Tibial nerve (tissue), 4 donors: ENCODE results near the gene RAB11FIP2. TPM values are rescaled to one million over a fixed set of nuclear protein-coding genes. Genes with fewer than 3 reads are reported as not detected.
"Not testable (repeated sequence)": the region's sequence is repeated elsewhere in the genome, so short reads cannot be mapped to it uniquely, and the experiment has no call there.

Experiments used
- DNase-seq, 2 donors: peaks; one replicate each; pipeline ENCODE4 v3.0.0-alpha.2; 2019; ENCODE audit warnings: low spot score in 2 of 2
- H3K27ac ChIP-seq, 4 donors: fragments of 200-600 bp; sonication (generic) in 3 of 4; one replicate each; pipeline ENCODE4 v1.5.1; 2017 to 2019; ENCODE audit warnings: mild to moderate bottlenecking in 1 of 4
- H3K27me3 ChIP-seq, 2 donors: fragments of 200-600 bp; sonication (generic) in 1 of 2; one replicate each; pipeline versions ENCODE4 v1.5.1 to v1.6.0; 2017 to 2019
- H3K36me3 ChIP-seq, 3 donors: fragments of 200-600 bp; sonication (generic); one replicate each; pipeline ENCODE4 v1.5.1; 2018 to 2019
- H3K4me1 ChIP-seq, 4 donors: fragments of 200-600 bp; sonication (generic) in 3 of 4; one replicate each; pipeline ENCODE4 v1.5.1; 2017 to 2019
- H3K4me3 ChIP-seq, 4 donors: fragments of 200-600 bp; sonication (generic) in 3 of 4; one replicate each; pipeline ENCODE4 v1.5.1; 2017 to 2019; ENCODE audit warnings: mild to moderate bottlenecking in 1 of 4, moderate library complexity in 1 of 4
- H3K9me3 ChIP-seq, 4 donors: fragments of 200-600 bp; sonication (generic) in 3 of 4; one replicate each; pipeline ENCODE4 v1.5.1; 2017 to 2019
- EP300 ChIP-seq, 2 donors: sonication (generic); formaldehyde crosslinking; IDR thresholded peaks; one replicate each; pipeline ENCODE4 v1.6.1; 2017; ENCODE audit warnings: antibody characterized with exemption in 2 of 2, mild to moderate bottlenecking in 1 of 2
- POLR2A ChIP-seq, 2 donors: fragments of 450-650 bp; IDR thresholded peaks; one replicate each; pipeline ENCODE4 v1.6.1; 2017; ENCODE audit warnings: antibody characterized with exemption in 2 of 2, mild to moderate bottlenecking in 2 of 2, moderate library complexity in 2 of 2
- WGBS, 2 donors: methylation state at CpG; one replicate each; pipeline ENCODE4 v1.1.5; 2018; 5-methylcytosine and 5-hydroxymethylcytosine counted together
- total RNA-seq, 4 donors: library from RNA; depleted of rRNA; stranded (reverse); fragments of >200 nt; gene quantifications; one replicate each; pipeline ENCODE4 v1.1.0, GENCODE V29; 2016
- TF ChIP-seq, protein P1 (sequence below), 5 experiments: fragments of 200-600 bp in 3 of 5; fragments of 450-650 bp in 2 of 5; sonication (generic) in 3 of 5; IDR thresholded peaks; one replicate each; pipeline ENCODE4 v1.5.1; 2016 to 2019; ENCODE audit warnings: antibody characterized with exemption in 5 of 5, mild to moderate bottlenecking in 3 of 5, moderate library complexity in 2 of 5

The RAB11FIP2 gene
- total RNA-seq, 4 donors from 2014 or later = 21.3 to 35.5 (median 30.0) TPM

DNA sequence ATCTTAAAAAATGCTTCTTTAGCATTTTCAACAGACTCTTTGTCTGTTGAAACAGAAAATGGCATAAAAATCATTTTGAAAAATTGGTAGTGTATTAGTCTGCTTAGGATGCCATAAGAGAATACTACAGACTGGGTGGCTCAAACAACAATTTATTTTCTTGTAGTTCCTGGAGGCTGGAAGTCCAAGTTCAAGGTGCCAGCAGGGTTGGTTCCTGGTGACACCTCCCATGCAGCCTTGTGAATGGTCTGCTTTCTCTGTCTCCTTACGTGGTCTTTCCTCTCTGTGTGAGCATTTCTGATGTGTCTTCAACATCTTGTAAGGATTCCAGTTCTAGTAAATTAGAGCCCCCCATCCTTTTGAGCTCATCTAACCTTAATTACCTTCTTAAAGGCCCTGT, 26.1 kb upstream of the RAB11FIP2 start:
- no peaks in the 10 kb centered on the region for H3K27me3 ChIP-seq
- TF ChIP-seq, protein P1, sequence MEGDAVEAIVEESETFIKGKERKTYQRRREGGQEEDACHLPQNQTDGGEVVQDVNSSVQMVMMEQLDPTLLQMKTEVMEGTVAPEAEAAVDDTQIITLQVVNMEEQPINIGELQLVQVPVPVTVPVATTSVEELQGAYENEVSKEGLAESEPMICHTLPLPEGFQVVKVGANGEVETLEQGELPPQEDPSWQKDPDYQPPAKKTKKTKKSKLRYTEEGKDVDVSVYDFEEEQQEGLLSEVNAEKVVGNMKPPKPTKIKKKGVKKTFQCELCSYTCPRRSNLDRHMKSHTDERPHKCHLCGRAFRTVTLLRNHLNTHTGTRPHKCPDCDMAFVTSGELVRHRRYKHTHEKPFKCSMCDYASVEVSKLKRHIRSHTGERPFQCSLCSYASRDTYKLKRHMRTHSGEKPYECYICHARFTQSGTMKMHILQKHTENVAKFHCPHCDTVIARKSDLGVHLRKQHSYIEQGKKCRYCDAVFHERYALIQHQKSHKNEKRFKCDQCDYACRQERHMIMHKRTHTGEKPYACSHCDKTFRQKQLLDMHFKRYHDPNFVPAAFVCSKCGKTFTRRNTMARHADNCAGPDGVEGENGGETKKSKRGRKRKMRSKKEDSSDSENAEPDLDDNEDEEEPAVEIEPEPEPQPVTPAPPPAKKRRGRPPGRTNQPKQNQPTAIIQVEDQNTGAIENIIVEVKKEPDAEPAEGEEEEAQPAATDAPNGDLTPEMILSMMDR (IDR thresholded peaks at IDR 0.05) = no peak
- TF ChIP-seq EP300 (IDR thresholded peaks at IDR 0.05) = no peak
- no peak for TF ChIP-seq POLR2A (IDR thresholded peaks at IDR 0.05)
- 92 to 100% methylated on average over 1 of the region's 1 CpG for WGBS, 2 donors
- no peaks in the 10 kb centered on the region for H3K36me3 ChIP-seq
- H3K4me3 ChIP-seq = no peak overlapping the region
- no peak for DNase-seq
- H3K9me3 ChIP-seq = no peaks in the 10 kb centered on the region
- no peaks in the 10 kb centered on the region for H3K4me1 ChIP-seq
- H3K27ac ChIP-seq = no peak overlapping the region

DNA sequence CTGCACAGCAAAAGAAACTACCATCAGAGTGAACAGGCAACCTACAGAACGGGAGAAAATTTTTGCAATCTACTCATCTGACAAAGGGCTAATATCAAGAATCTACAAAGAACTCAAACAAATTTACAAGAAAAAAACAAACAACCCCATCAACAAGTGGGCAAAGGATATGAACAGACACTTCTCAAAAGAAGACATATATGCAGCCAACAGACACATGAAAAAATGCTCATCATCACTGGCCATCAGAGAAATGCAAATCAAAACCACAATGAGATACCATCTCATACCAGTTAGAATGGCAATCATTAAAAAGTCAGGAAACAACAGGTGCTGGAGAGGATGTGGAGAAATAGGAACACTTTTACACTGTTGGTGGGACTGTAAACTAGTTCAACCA, 20.6 kb upstream of the RAB11FIP2 start:
- H3K36me3 ChIP-seq, DNase-seq, H3K27me3 ChIP-seq, H3K27ac ChIP-seq, H3K9me3 ChIP-seq, H3K4me1 ChIP-seq, H3K4me3 ChIP-seq: not testable (repeated sequence)
- WGBS, 2 donors = 88 to 100% methylated on average over 1 of the region's 1 CpG

DNA sequence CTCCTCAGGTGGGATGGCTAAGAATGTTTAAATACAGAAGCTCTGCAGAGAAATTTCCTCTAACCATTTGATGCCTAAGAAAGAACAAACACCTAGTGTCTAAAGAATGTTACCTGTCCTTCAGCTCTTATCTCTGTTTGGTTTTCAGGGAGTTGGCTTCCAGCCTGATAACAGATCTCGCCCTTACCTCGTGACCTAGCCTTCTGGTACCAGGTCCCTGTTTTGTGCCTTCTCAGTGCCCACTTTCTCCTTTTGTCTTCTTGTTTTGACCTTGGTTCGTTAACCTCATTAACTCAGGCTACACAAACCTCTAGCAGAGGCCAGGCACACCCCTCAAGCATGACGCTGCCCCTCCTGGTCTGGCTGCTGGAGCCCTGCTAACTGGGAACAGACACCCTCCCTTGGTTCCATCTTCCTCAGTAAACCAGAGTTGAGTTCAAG, 16.1 kb upstream of the RAB11FIP2 start:
- no peaks in the 10 kb centered on the region for H3K4me1 ChIP-seq
- H3K27me3 ChIP-seq = no peaks in the 10 kb centered on the region
- no peak for DNase-seq
- H3K4me3 ChIP-seq = no peak overlapping the region
- H3K36me3 ChIP-seq = no peaks in the 10 kb centered on the region
- WGBS, 2 donors = 77 to 83% methylated on average over 4 of the region's 4 CpGs
- H3K27ac ChIP-seq = no peak overlapping the region
- H3K9me3 ChIP-seq = no peaks in the 10 kb centered on the region
- TF ChIP-seq, protein P1 (IDR thresholded peaks at IDR 0.05) = no peak
- no peak for TF ChIP-seq EP300 (IDR thresholded peaks at IDR 0.05)
- no peak for TF ChIP-seq POLR2A (IDR thresholded peaks at IDR 0.05)

DNA sequence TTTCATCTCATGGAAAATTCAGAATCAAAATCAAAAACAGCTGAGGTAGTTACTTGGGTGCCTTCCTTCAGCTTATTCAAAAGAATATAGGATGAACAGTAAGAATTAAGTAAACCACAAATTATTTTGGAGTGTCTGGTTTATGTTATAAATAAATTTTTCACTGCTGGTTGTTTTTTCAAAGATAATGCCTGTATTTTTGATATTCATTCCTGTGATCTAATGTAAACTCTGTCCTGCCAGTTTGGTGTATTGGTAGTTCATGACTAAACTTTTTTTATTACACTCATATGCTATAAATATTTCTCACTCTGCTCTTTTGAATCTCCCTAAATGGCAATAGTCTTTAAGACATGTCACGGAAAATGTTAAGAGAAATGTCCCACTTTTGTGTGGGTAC, 11.6 kb upstream of the RAB11FIP2 start:
- H3K9me3 ChIP-seq = no peaks in the 10 kb centered on the region
- H3K36me3 ChIP-seq = peaks cover 0 to 4% (median 0%) of the 10 kb centered on the region in 3 donors
- no peaks in the 10 kb centered on the region for H3K4me1 ChIP-seq
- TF ChIP-seq, protein P1 (IDR thresholded peaks at IDR 0.05) = no peak
- TF ChIP-seq POLR2A (IDR thresholded peaks at IDR 0.05) (no peak), EP300 (IDR thresholded peaks at IDR 0.05) (no peak)
- H3K27me3 ChIP-seq = no peaks in the 10 kb centered on the region
- WGBS, 2 donors = 89 to 93% methylated on average over 1 of the region's 1 CpG
- H3K27ac ChIP-seq = no peak overlapping the region
- DNase-seq = no peak
- no peak overlapping the region for H3K4me3 ChIP-seq

DNA sequence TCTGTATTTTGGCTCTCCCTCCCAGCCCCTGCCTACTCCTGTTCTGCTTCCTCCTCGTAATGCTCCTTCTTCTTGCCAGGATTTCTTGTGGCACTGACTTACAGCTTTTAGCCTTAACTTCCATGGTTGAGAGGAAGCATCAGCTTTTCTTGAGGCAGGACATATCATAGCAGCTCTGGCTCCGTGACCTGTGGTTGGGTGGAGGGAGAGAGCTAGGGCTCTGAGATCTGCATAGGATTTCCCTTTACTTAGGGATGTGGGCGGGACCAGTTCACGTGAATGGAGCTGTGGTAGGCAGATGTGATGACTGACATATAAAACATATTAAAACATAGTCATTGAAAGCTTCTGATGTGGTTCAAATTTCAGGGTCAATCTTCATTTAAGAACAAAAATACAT, 10.6 kb upstream of the RAB11FIP2 start:
- no peaks in the 10 kb centered on the region for H3K4me1 ChIP-seq
- no peaks in the 10 kb centered on the region for H3K9me3 ChIP-seq
- H3K4me3 ChIP-seq = no peak overlapping the region
- TF ChIP-seq, protein P1 (IDR thresholded peaks at IDR 0.05) = no peak
- TF ChIP-seq POLR2A (IDR thresholded peaks at IDR 0.05) = no peak
- no peak for TF ChIP-seq EP300 (IDR thresholded peaks at IDR 0.05)
- no peak overlapping the region for H3K27ac ChIP-seq
- peaks cover 0 to 4% (median 0%) of the 10 kb centered on the region in 3 donors for H3K36me3 ChIP-seq
- no peaks in the 10 kb centered on the region for H3K27me3 ChIP-seq
- DNase-seq = no peak
- WGBS, 2 donors = 82 to 90% methylated on average over 4 of the region's 4 CpGs

DNA sequence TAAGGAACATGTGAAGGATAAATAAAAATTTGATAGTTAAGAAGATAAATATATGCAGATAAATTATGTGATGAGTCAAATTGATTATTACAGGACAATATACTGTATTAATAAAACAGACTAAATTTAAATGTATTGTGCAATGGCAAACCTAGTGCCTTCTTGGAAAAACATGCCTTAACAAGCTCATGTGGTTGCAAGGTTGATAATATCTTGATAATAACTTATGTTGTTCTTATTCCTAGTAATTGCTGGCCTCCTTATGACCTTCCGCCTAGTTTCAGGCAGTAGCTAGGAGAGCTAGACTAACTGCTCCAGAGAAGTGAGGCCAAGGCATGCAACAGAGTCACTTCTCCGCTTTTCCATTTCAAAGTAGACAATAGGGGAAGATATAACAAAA, 7.6 kb upstream of the RAB11FIP2 start:
- 97 to 98% methylated on average over 2 of the region's 2 CpGs for WGBS, 2 donors
- Histone ChIP-seq H3K36me3 (peaks cover 0 to 4% (median 0%) of the 10 kb centered on the region in 3 donors), H3K27ac (no peak overlapping the region), H3K4me1 (no peaks in the 10 kb centered on the region), H3K9me3 (no peaks in the 10 kb centered on the region), H3K27me3 (no peaks in the 10 kb centered on the region), H3K4me3 (no peak overlapping the region)
- no peak for DNase-seq
- TF ChIP-seq, protein P1 (IDR thresholded peaks at IDR 0.05) = no peak
- TF ChIP-seq POLR2A (IDR thresholded peaks at IDR 0.05) = no peak
- no peak for TF ChIP-seq EP300 (IDR thresholded peaks at IDR 0.05)
